ENCODE measurements around the gene FHAD1.

Gene FHAD1

GRCh38 chr1:15246960-15247614 is at the start of gene FHAD1:
Gene FHAD1 (plus strand): TSS chr1:15247223. CDS start chr1:15251785, 4,562 bp downstream.
- no peaks in the 10 kb centered on the region for H3K27me3 ChIP-seq (ENCODE audit: control insufficient read depth in 1 of 2, insufficient read depth in 2 of 2, low read length in 2 of 2)
- H3K36me3 ChIP-seq (ENCODE audit: insufficient read depth, low read length), result no peaks in the 10 kb centered on the region
- H3K27ac ChIP-seq (ENCODE audit: low read depth, low read length), result peak within 1 kb of the TSS; percentile 79
- H3K9me3 ChIP-seq (ENCODE audit: low read length), result no peaks in the 10 kb centered on the region
- peak within 1 kb of the TSS; percentile 41 to 61 for H3K4me3 ChIP-seq (ENCODE audit: low read depth in 1 of 2, low read length in 2 of 2)
- peaks cover 52% of the 10 kb centered on the region for H3K4me1 ChIP-seq (ENCODE audit: insufficient read depth, low read length)
- no peak within 1 kb of the TSS for H3K9ac ChIP-seq (ENCODE audit: low read length)

GRCh38 chr1:15197591-15198447 is 49.2 kb upstream of the FHAD1 start:
- Histone ChIP-seq H3K9ac (ENCODE audit: low read length) (no peak overlapping the region), H3K27me3 (ENCODE audit: control insufficient read depth in 1 of 2, insufficient read depth in 2 of 2, low read length in 2 of 2) (no peaks in the 10 kb centered on the region), H3K9me3 (ENCODE audit: low read length) (no peaks in the 10 kb centered on the region), H3K4me1 (ENCODE audit: insufficient read depth, low read length) (peaks cover 45% of the 10 kb centered on the region), H3K27ac (ENCODE audit: low read depth, low read length) (no peak overlapping the region), H3K36me3 (ENCODE audit: insufficient read depth, low read length) (no peaks in the 10 kb centered on the region), H3K4me3 (ENCODE audit: low read depth in 1 of 2, low read length in 2 of 2) (no peak overlapping the region)

- Histone ChIP-seq H3K36me3 (ENCODE audit: insufficient read depth, low read length) (no peaks in the 10 kb centered on the region), H3K4me1 (ENCODE audit: insufficient read depth, low read length) (peaks cover 39% of the 10 kb centered on the region), H3K4me3 (ENCODE audit: low read depth in 1 of 2, low read length in 2 of 2) (no peak overlapping the region), H3K27me3 (ENCODE audit: control insufficient read depth in 1 of 2, insufficient read depth in 2 of 2, low read length in 2 of 2) (no peaks in the 10 kb centered on the region), H3K9ac (ENCODE audit: low read length) (no peak overlapping the region), H3K9me3 (ENCODE audit: low read length) (no peaks in the 10 kb centered on the region), H3K27ac (ENCODE audit: low read depth, low read length) (no peak overlapping the region)
These were observed 48.3 kb upstream of the FHAD1 start for GRCh38 chr1:15198684-15199083.

- Histone ChIP-seq H3K36me3 (ENCODE audit: insufficient read depth, low read length) (no peaks in the 10 kb centered on the region), H3K4me1 (ENCODE audit: insufficient read depth, low read length) (peaks cover 52% of the 10 kb centered on the region), H3K9ac (ENCODE audit: low read length) (no peak overlapping the region), H3K27me3 (ENCODE audit: control insufficient read depth in 1 of 2, insufficient read depth in 2 of 2, low read length in 2 of 2) (no peaks in the 10 kb centered on the region), H3K27ac (ENCODE audit: low read depth, low read length) (peak overlapping the region; percentile 76), H3K9me3 (ENCODE audit: low read length) (no peaks in the 10 kb centered on the region), H3K4me3 (ENCODE audit: low read depth in 1 of 2, low read length in 2 of 2) (no peak overlapping the region)
These were observed 45.8 kb upstream of the FHAD1 start for GRCh38 chr1:15201221-15201620.

GRCh38 chr1:15201849-15202551 is 45.0 kb upstream of the FHAD1 start:
- no peaks in the 10 kb centered on the region for H3K27me3 ChIP-seq (ENCODE audit: control insufficient read depth in 1 of 2, insufficient read depth in 2 of 2, low read length in 2 of 2)
- H3K4me3 ChIP-seq (ENCODE audit: low read depth in 1 of 2, low read length in 2 of 2), result no peak overlapping the region
- H3K36me3 ChIP-seq (ENCODE audit: insufficient read depth, low read length), result no peaks in the 10 kb centered on the region
- H3K27ac ChIP-seq (ENCODE audit: low read depth, low read length), result peak overlapping the region; percentile 76
- no peak overlapping the region for H3K9ac ChIP-seq (ENCODE audit: low read length)
- H3K9me3 ChIP-seq (ENCODE audit: low read length), result no peaks in the 10 kb centered on the region
- peaks cover 57% of the 10 kb centered on the region for H3K4me1 ChIP-seq (ENCODE audit: insufficient read depth, low read length)

GRCh38 chr1:15204931-15205330 is 42.1 kb upstream of the FHAD1 start:
- Histone ChIP-seq H3K4me1 (ENCODE audit: insufficient read depth, low read length) (peaks cover 57% of the 10 kb centered on the region), H3K27ac (ENCODE audit: low read depth, low read length) (no peak overlapping the region), H3K27me3 (ENCODE audit: control insufficient read depth in 1 of 2, insufficient read depth in 2 of 2, low read length in 2 of 2) (no peaks in the 10 kb centered on the region), H3K9me3 (ENCODE audit: low read length) (no peaks in the 10 kb centered on the region), H3K4me3 (ENCODE audit: low read depth in 1 of 2, low read length in 2 of 2) (no peak overlapping the region), H3K36me3 (ENCODE audit: insufficient read depth, low read length) (no peaks in the 10 kb centered on the region), H3K9ac (ENCODE audit: low read length) (no peak overlapping the region)

GRCh38 chr1:15205586-15206346 is 41.3 kb upstream of the FHAD1 start:
- H3K27me3 ChIP-seq (ENCODE audit: control insufficient read depth in 1 of 2, insufficient read depth in 2 of 2, low read length in 2 of 2), result no peaks in the 10 kb centered on the region
- peak overlapping the region; percentile 62 for H3K27ac ChIP-seq (ENCODE audit: low read depth, low read length)
- peaks cover 49% of the 10 kb centered on the region for H3K4me1 ChIP-seq (ENCODE audit: insufficient read depth, low read length)
- H3K9me3 ChIP-seq (ENCODE audit: low read length), result no peaks in the 10 kb centered on the region
- no peak overlapping the region for H3K9ac ChIP-seq (ENCODE audit: low read length)
- H3K36me3 ChIP-seq (ENCODE audit: insufficient read depth, low read length), result no peaks in the 10 kb centered on the region
- H3K4me3 ChIP-seq (ENCODE audit: low read depth in 1 of 2, low read length in 2 of 2), result no peak overlapping the region

- H3K4me1 ChIP-seq (ENCODE audit: insufficient read depth, low read length), result peaks cover 45% of the 10 kb centered on the region
- H3K27me3 ChIP-seq (ENCODE audit: control insufficient read depth in 1 of 2, insufficient read depth in 2 of 2, low read length in 2 of 2), result no peaks in the 10 kb centered on the region
- H3K4me3 ChIP-seq (ENCODE audit: low read depth in 1 of 2, low read length in 2 of 2), result no peak overlapping the region
- no peaks in the 10 kb centered on the region for H3K36me3 ChIP-seq (ENCODE audit: insufficient read depth, low read length)
- H3K9ac ChIP-seq (ENCODE audit: low read length), result no peak overlapping the region
- peak overlapping the region; percentile 62 for H3K27ac ChIP-seq (ENCODE audit: low read depth, low read length)
- no peaks in the 10 kb centered on the region for H3K9me3 ChIP-seq (ENCODE audit: low read length)
These were observed 40.5 kb upstream of the FHAD1 start for GRCh38 chr1:15206418-15207030.

GRCh38 chr1:15207031-15207828 is 39.8 kb upstream of the FHAD1 start:
- peak overlapping the region; percentile 62 for H3K27ac ChIP-seq (ENCODE audit: low read depth, low read length)
- peaks cover 42% of the 10 kb centered on the region for H3K4me1 ChIP-seq (ENCODE audit: insufficient read depth, low read length)
- H3K36me3 ChIP-seq (ENCODE audit: insufficient read depth, low read length), result no peaks in the 10 kb centered on the region
- no peaks in the 10 kb centered on the region for H3K27me3 ChIP-seq (ENCODE audit: control insufficient read depth in 1 of 2, insufficient read depth in 2 of 2, low read length in 2 of 2)
- H3K9ac ChIP-seq (ENCODE audit: low read length), result no peak overlapping the region
- H3K4me3 ChIP-seq (ENCODE audit: low read depth in 1 of 2, low read length in 2 of 2), result no peak overlapping the region
- no peaks in the 10 kb centered on the region for H3K9me3 ChIP-seq (ENCODE audit: low read length)

- H3K4me1 ChIP-seq (ENCODE audit: insufficient read depth, low read length), result peaks cover 49% of the 10 kb centered on the region
- H3K27me3 ChIP-seq (ENCODE audit: control insufficient read depth in 1 of 2, insufficient read depth in 2 of 2, low read length in 2 of 2), result no peaks in the 10 kb centered on the region
- H3K9me3 ChIP-seq (ENCODE audit: low read length), result no peaks in the 10 kb centered on the region
- no peak overlapping the region for H3K27ac ChIP-seq (ENCODE audit: low read depth, low read length)
- H3K9ac ChIP-seq (ENCODE audit: low read length), result no peak overlapping the region
- H3K4me3 ChIP-seq (ENCODE audit: low read depth in 1 of 2, low read length in 2 of 2), result no peak overlapping the region
- no peaks in the 10 kb centered on the region for H3K36me3 ChIP-seq (ENCODE audit: insufficient read depth, low read length)
These were observed 39.1 kb upstream of the FHAD1 start for GRCh38 chr1:15207829-15208429.
